Prostate gland (tissue), 2 donors: ENCODE measurements around the gene CYP2D6. TPM values are rescaled to one million over a fixed set of nuclear protein-coding genes. Genes with fewer than 3 reads are reported as not detected.

Source experiments
- DNase-seq: peaks from one replicate; pipeline ENCODE4 v3.0.0-alpha.2; 2019; ENCODE audit warnings: low spot score
- H3K27ac ChIP-seq, 2 donors: fragments of 200-600 bp; sonication (generic); 2 replicates each; pipeline ENCODE4 v1.5.1; 2017 to 2019
- H3K27me3 ChIP-seq: fragments of 200-600 bp; sonication (generic); replicated peaks from 2 replicates; pipeline ENCODE4 v1.5.1; 2019; ENCODE audit not compliant: insufficient read depth
- H3K36me3 ChIP-seq, 2 donors: fragments of 200-600 bp; sonication (generic); 1 replicate in 1 of 2; 2 replicates in 1 of 2; pipeline versions ENCODE4 v1.5.1 to v1.8.1; 2017 to 2019
- H3K4me1 ChIP-seq: fragments of 200-600 bp; sonication (generic); replicated peaks from 2 replicates; pipeline ENCODE4 v1.5.1; 2019
- H3K4me3 ChIP-seq, 2 donors: fragments of 200-600 bp; sonication (generic); 2 replicates each; pipeline ENCODE4 v1.5.1; 2017 to 2019
- H3K9me3 ChIP-seq: fragments of 200-600 bp; sonication (generic); 2 replicates; pipeline ENCODE4 v1.5.1; 2017
- POLR2A ChIP-seq: fragments of 450-650 bp; IDR thresholded peaks from one replicate; pipeline ENCODE4 v1.6.1; 2016; ENCODE audit warnings: antibody characterized with exemption, mild to moderate bottlenecking
- POLR2AphosphoS5 ChIP-seq: sonication (generic); formaldehyde crosslinking; IDR thresholded peaks from one replicate; pipeline ENCODE4 v1.6.1; 2017; ENCODE audit warnings: antibody characterized with exemption
- WGBS: methylation state at CpG from one replicate; pipeline ENCODE4 v1.1.5; 2018; 5-methylcytosine and 5-hydroxymethylcytosine counted together
- intact Hi-C: fragments of 100-400 bp; cut with DNase I; formaldehyde crosslinking; loops from one replicate; pipeline ENCODE4 v1.14.2; 2022
- total RNA-seq, 2 donors: library from RNA; depleted of rRNA; stranded (reverse); fragments of >200 nt; gene quantifications; one replicate each; pipeline ENCODE4 v1.1.0, GENCODE V29; 2016
- TF ChIP-seq, protein P1 (sequence below), 4 experiments: fragments of 200-600 bp in 2 of 4; fragments of 450-650 bp in 2 of 4; sonication (generic) in 2 of 4; IDR thresholded peaks; 1 replicate in 3 of 4; 2 replicates in 1 of 4; pipeline ENCODE4 v1.5.1; 2016 to 2019; ENCODE audit warnings: antibody characterized with exemption in 4 of 4, mild to moderate bottlenecking in 2 of 4, moderate library complexity in 2 of 4

CYP2D6 gene
- total RNA-seq, 2 donors from 2014 or later, result 0.73 to 5.2 TPM

DNA sequence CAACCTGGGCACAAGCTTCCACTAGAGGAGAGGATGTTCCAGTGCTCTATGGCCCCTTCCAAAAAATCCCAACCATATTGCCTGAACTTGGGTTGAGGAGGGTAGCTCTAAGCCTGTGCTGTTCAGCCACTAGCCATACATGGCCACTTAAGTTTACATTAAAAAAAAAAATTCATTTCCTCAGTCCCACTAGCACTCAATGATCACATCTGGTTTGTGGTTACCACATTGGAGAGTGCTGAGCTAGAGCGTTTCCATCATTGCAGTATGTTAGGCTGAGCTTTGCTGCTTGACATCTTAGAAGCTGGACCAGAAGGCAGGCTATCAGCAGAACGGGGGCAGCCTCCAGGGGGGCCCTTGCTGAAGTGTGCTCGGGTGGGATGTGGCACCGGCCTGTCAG, 43.5 kb upstream of the CYP2D6 start:
- no peaks in the 10 kb centered on the region for H3K36me3 ChIP-seq
- no peak for TF ChIP-seq POLR2AphosphoS5
- no peak for TF ChIP-seq POLR2A
- TF ChIP-seq, protein P1, sequence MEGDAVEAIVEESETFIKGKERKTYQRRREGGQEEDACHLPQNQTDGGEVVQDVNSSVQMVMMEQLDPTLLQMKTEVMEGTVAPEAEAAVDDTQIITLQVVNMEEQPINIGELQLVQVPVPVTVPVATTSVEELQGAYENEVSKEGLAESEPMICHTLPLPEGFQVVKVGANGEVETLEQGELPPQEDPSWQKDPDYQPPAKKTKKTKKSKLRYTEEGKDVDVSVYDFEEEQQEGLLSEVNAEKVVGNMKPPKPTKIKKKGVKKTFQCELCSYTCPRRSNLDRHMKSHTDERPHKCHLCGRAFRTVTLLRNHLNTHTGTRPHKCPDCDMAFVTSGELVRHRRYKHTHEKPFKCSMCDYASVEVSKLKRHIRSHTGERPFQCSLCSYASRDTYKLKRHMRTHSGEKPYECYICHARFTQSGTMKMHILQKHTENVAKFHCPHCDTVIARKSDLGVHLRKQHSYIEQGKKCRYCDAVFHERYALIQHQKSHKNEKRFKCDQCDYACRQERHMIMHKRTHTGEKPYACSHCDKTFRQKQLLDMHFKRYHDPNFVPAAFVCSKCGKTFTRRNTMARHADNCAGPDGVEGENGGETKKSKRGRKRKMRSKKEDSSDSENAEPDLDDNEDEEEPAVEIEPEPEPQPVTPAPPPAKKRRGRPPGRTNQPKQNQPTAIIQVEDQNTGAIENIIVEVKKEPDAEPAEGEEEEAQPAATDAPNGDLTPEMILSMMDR (IDR thresholded peaks at IDR 0.05), result no peak
- no peak for DNase-seq
- H3K27me3 ChIP-seq, result no peaks in the 10 kb centered on the region
- H3K27ac ChIP-seq, result no peak overlapping the region
- intact Hi-C loops, result no loop called here
- H3K4me3 ChIP-seq, result no peak overlapping the region
- 64% methylated on average over 4 of the region's 4 CpGs for WGBS
- no peaks in the 10 kb centered on the region for H3K9me3 ChIP-seq
- H3K4me1 ChIP-seq, result peaks cover 5% of the 10 kb centered on the region

DNA sequence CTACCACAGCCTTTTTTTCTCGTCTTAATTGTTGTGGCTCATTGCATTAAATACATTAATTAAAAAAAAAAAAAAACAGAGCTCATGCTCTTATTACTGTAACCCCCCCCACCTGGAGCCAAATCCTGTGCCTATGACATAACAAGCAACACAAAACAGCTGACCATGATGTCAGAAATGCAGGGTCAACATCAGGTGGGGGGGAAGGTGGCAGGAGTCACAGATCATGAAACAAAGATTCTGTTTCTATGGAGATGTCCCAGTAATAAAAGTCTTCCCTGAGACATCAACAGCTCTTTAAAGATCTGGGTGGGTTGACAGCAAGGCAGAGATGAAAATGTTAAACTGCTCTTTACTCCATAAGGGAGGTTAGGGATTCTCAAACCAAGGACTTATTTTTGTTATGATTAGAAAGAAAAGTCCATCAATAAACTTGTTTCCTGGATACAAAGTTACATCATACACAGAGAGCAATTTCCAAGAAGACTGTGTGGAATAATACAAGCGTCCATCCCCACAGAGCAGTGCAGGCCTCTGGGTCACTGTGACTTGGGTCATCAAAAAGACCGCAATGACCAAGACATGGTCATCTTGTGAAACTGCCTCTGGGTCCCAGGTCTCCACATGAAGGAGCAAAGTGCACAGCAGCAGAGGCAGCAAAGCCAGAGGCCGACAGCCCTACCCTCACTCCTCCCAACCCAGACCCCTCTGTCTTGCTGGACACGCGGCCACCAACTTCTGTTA, 42.7 kb upstream of the CYP2D6 start:
- intact Hi-C loops, result no loop called here
- Histone ChIP-seq H3K27me3 (no peaks in the 10 kb centered on the region), H3K36me3 (no peaks in the 10 kb centered on the region), H3K27ac (no peak overlapping the region), H3K4me3 (no peak overlapping the region), H3K9me3 (no peaks in the 10 kb centered on the region), H3K4me1 (peaks cover 5% of the 10 kb centered on the region)
- WGBS, result 91% methylated on average over 6 of the region's 6 CpGs
- no peak for TF ChIP-seq POLR2AphosphoS5
- TF ChIP-seq, protein P1 (IDR thresholded peaks at IDR 0.05), result no peak
- no peak for TF ChIP-seq POLR2A
- no peak for DNase-seq

DNA sequence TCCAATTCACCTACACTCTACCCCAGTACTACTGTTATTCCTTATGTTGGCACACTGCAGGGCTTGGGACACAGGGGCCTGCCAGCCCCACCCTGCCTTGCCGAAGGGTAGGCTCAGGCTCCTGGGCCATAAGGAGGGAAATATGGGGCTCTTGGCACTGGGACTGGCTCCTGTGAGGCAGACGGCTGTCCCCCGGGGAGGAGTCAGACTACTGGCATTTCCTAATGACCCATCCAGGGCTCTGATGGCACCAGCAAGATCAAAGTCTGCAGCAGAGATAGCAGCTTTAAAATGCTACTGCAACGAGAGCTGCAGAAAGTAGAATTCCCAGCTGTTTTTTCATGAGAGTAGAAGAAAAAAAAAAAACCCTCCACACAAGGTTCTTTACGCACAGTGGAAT, 42.2 kb upstream of the CYP2D6 start:
- WGBS, result 44% methylated on average over 5 of the region's 5 CpGs
- intact Hi-C loops, result no loop called here

DNA sequence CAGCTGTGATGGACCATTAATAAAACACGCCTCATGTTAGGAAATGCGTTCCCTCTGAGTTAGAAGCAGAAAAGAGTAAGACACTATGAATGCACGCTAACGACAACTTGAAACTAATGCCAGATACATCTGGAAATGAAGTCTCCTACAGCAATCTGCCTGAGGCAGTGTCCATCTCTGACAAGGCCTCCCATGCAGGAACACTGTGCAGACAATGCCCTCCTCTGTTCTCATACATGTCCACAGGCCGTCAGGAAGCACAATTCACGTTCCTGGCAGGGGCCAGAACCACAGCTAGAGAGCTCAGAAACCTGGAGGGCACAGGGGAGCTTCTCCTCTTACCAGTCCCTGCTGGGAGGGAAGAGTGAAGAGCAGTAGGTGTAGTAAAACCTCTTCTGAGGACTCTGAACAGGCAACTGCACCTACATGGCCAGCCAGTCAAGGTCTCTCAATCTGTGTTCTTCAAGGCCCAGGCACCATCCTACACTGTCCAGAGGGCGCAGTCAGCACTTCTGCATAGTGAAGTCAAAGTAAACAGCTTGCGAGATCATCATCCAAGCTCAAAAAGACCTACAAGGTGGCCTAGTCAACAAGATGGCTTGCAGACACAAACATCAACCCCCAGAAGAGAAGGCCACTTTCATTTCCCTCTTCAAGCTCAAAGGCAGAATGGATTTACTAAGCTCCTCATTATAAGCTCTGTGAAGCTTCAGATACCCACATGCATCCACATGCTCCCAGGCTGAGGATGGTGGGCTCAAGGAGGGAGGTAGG, 41.5 kb upstream of the CYP2D6 start:
- Histone ChIP-seq H3K27me3 (no peaks in the 10 kb centered on the region), H3K4me1 (peaks cover 5% of the 10 kb centered on the region), H3K36me3 (no peaks in the 10 kb centered on the region), H3K27ac (no peak overlapping the region), H3K4me3 (no peak overlapping the region), H3K9me3 (no peaks in the 10 kb centered on the region)
- TF ChIP-seq POLR2AphosphoS5, result no peak
- TF ChIP-seq, protein P1 (IDR thresholded peaks at IDR 0.05), result no peak
- no peak for TF ChIP-seq POLR2A
- no peak for DNase-seq
- 72% methylated on average over 8 of the region's 8 CpGs for WGBS
- intact Hi-C loops, result no loop called here

More for the DNA sequence above, 42.2 kb upstream of the CYP2D6 start:
- Histone ChIP-seq H3K27me3 (no peaks in the 10 kb centered on the region), H3K27ac (no peak overlapping the region), H3K4me1 (peaks cover 5% of the 10 kb centered on the region), H3K36me3 (no peaks in the 10 kb centered on the region), H3K4me3 (no peak overlapping the region), H3K9me3 (no peaks in the 10 kb centered on the region)
- no peak for DNase-seq
- TF ChIP-seq, protein P1 (IDR thresholded peaks at IDR 0.05), result no peak
- TF ChIP-seq POLR2AphosphoS5 (no peak), POLR2A (no peak)
